GM18873 (cell line): ENCODE measurements around the gene ADCYAP1R1.

Source experiments
- ATAC-seq: cut with Tn5 transposase; IDR thresholded peaks from one replicate; pipeline ENCODE4 v1.9.1; 2021; ENCODE audit warnings: mild to moderate bottlenecking, moderate library complexity, moderate number of reproducible peaks; ENCODE audit not compliant: unreplicated experiment, low FRiP score

Gene ADCYAP1R1

GRCh38 chr7:31080763-31081162 lies 28.7 kb downstream of the ADCYAP1R1 start:
- no peak for ATAC-seq

DNA sequence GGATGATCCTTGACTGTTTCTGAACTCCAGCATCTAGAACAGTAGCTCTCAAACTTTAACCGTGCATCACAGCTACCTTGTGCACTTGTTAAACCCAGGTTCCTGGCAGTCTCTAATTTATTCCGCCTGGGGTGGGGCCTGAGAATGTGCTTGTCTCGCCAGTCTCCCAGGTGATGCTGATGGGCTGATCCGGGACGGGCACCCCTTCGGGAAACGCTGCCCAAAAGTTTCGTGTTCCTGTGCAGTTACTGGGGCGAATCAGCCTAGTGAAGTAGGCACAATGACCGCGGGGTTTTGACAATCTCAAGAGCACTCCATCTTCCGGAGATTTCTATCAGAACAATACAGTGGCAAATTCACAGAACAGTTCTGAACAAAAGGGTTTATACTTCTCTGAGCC lies 29.9 kb downstream of the ADCYAP1R1 start:
- ATAC-seq, result no peak

GRCh38 chr7:31082447-31082846 lies 30.3 kb downstream of the ADCYAP1R1 start:
- ATAC-seq, result no peak

DNA sequence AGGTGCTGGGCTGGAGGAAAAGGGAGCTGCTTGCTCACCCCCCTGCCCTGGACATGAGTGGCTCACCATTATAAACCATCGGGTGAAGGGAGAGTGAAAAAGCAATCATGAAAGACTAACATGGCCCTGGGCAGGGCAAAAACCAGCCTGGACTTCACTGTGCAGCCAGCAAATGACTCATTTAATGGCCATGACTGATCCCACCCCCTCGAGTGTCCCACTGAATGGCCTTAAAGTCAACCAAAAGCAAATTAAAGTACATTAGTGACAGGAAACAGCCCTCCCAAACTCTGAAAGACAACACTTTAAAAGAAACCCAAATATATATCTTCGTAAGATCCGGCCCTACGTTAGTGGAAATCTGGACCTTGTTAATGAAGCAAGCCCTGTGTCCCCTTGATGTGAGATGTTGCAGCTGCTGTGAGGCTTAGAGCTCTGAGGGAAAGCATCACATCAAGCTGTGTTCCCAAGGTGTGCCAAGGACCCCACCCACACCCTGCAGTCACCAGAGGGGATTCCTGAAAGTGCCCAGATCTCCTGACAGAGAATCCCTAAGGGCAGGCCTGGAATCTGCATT lies 31.2 kb downstream of the ADCYAP1R1 start:
- ATAC-seq, result no peak

- ATAC-seq, result no peak
These were observed 32.1 kb downstream of the ADCYAP1R1 start for GRCh38 chr7:31084226-31084625.

DNA sequence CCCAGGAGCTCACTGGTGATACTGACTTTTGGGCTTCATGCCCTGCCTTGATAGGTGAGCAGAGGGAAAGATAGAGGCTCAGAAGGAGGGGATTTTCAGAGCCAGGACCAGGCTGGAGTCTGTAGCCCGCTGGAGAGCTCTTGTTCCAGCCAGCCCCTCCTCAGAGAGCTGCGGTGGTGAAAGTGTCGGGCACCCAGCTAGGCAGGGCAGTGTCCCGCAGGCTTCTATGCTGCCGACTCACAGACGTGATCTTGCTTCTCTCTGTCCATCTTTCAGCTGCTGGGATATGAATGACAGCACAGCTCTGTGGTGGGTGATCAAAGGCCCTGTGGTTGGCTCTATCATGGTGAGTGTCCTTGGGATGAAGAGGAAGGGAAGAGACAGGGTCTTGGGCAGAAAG lies 35.2 kb downstream of the ADCYAP1R1 start:
- ATAC-seq, result no peak

DNA sequence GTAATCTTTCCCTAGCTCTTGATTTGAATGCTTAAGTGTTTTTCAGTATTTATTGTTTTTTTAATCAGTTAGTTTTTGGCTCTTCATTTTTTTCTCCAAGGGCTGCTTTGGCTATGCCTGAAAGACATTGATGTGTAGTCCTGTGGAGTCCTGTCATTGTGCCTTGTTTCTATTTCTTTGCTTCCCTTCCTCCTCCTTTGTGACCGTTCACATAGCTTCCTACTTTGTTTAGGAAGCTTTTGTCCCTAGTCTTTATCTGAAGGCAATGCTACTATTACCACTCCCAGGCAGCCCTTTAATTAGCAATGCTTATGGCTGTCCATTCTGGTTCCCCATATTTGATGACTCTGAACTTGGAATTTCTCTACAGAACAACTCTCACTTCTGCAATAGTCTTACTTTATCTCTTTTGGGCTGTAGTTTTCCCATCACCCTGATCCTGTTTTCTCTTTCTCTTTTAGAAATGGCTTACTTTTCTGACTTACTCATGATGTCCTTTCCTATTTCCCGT lies 39.9 kb downstream of the ADCYAP1R1 start:
- ATAC-seq, result no peak

DNA sequence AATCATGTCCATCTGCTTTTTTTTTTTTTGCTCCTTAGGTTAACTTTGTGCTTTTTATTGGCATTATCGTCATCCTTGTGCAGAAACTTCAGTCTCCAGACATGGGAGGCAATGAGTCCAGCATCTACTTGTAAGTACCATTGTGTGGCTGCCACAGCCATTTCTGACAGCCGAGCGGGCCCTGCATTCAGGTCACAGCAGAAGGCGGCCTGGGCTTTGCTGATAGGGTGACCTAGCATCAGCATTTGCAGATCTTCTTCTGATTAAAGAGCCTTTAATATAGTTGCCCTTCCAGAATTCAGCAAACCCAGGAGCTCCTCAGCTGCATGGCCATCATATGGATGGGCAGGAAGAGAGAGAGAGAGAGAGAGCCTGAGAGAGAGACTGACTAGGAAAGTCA lies 40.5 kb downstream of the ADCYAP1R1 start:
- no peak for ATAC-seq

- no peak for ATAC-seq
These were observed 41.2 kb downstream of the ADCYAP1R1 start for GRCh38 chr7:31093282-31093681.

- ATAC-seq, result no peak
These were observed 42.2 kb downstream of the ADCYAP1R1 start for GRCh38 chr7:31094271-31094670.

GRCh38 chr7:31095286-31096197 lies 43.4 kb downstream of the ADCYAP1R1 start:
- ATAC-seq, result no peak

DNA sequence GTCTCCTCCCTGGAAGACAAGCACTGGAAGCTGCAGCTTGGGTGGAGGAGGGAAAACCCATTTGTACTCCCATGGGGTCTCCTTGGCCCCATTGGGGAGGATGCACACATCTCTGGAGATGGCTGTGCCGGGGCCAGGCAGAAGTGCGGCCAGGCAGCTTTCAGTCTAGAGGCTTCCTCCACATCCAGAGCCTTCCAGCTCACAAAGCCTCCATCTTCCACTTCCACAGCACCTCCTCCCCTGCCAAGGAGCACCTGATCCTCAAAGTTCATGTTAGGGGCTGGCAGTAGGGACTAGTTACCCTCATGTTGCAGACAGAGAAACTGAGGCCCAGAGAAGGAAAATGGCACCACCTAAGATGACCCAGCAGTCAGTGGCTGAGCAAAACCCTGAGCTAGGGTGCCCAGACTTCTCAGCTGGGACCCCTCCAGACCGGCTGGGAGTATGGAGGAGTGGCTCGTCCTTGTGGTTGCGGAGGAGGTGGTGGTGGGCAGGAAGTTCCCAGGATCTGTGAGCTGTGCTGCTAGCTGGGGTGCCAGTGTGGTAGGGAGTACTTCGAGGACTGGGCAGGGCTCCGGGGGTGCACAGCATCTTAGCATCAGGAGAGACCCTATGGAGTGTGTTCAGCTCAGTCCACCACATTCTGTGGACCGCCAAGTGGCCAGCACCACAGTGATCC lies 44.2 kb downstream of the ADCYAP1R1 start:
- no peak for ATAC-seq

DNA sequence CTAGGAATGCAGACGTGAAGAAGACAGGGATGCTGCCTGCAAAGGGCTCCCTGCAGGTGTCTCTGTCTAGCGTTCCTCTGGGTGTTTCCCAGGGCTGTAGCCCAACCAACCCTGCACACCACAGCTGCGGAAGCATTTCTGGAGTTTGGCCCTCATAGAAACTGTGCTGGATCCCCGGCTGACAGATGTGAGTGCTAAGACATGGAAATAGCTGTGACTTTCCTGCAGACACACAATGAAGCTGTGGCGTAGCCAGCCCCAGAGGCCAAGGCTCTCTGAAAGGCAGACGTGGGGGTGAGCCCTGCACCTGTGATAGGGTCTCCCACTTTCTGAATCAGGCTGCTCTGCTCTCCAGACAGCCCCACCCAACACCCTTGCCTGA lies 44.8 kb downstream of the ADCYAP1R1 start:
- no peak for ATAC-seq

- ATAC-seq, result no peak
These were observed 46.7 kb downstream of the ADCYAP1R1 start for GRCh38 chr7:31098642-31099360.

DNA sequence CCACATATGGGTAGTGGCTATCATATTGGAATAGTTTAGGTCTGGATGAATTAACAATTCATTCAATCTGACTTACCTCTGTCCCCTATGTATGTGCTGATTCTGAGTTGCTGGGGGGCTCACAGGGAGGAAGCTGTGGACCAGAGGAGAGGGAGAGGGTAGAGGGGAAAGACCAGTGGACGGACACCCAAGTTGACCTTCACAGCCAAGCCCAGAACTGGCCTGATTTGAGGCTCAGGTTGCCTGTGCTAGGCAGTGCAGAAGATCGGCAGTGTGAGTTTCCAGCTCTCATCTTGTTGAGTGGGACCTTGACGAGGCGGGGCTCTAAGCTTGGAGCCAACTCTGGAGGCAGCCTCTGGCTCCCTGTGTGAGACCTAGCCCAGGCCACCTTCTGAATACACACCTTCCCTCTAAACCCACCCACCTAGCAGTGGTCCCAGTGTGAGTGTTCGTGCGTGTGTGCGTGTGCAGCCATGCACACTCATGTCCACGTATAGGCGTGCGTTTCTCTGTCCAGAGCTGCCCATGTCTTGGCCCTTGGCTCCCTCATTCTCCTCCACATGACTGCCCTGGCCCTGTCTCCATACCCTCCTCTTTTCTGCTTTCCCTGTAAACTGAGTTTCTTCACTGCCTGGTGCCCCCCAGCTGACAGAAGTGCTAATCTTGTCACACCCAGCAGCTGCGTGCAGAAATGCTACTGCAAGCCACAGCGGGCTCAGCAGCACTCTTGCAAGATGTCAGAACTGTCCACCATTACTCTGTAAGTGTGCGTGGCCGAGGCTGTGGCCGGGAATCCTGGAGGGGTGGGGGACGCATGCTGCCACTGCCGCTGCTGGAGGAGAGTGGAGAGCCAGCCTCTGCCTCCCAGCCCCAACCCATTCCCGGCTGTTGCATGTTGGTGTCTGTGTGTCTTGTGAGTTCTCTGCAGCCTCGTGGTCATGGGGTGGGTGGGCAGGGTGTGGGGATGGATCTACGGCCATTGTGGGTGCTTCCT lies 47.6 kb downstream of the ADCYAP1R1 start:
- no peak for ATAC-seq

GRCh38 chr7:31100445-31100844 lies 48.3 kb downstream of the ADCYAP1R1 start:
- no peak for ATAC-seq

- no peak for ATAC-seq
These were observed 48.8 kb downstream of the ADCYAP1R1 start for GRCh38 chr7:31100871-31101270.

DNA sequence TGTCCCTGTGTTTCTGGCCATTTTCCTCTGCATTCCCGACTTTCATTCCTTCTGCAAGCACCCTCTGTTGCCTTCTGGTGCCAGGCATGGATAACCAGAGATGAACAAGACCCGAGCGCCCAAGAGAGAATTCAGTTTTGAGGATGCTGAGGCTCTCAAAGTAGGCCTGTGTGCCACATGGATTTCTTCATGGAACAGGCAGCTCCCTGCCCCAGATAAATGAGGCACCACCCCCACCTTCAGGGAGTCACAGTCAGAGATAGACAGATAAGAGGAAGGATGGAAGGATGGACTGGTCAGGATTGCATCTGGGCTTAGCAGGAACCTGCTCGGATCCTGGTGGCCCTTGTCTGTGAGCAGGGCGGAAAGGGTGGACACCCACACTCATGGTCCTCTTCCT lies 49.4 kb downstream of the ADCYAP1R1 start:
- no peak for ATAC-seq

DNA sequence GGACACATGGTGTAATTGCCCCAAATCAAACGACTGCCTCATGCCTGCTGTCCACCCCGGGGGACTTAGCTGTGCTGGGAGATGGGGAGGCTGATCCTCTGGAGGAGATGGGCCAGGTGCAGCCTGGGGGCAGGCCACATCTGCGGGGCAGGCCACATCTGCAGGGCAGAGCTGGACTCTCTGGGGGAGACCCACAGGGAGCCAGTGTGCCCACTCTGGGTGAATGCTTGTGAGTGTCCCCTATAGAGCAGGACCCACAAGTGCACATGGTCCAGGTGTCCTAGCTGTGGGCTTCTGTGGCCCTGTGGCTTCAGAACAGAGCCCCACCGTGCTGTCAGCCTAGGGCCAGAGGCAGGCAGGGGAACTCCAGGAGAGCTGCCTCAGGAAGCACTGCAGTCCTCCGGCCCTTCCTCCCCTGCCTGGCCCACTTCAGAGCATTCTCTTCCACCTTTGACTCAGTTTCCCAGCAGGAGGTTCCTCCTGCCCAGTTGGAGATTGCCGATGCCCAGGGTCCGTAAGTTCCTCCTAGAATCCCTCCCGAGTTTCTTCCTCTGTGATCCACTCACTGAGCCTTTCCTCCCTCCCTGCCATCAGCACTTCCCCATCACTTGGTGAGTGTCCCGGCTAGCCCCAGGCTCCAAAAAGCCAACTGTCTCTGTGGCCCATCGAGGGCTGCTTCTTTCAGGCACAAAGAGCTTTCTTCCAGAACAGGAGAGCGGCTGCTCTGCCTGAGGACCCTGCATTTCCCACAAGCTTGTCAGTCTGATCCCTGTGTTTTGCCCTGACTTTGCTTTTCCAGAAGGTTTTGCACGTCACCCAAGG lies 50.3 kb downstream of the ADCYAP1R1 start:
- no peak for ATAC-seq
